ENCODE data around the gene DCXR. TPM values are rescaled to one million over a fixed set of nuclear protein-coding genes. Genes with fewer than 3 reads are reported as not detected.

The DCXR gene
- total and polyA plus RNA-seq, 2 of the 13 experiments (the other 11 are each of a cell fraction or from before 2014, with no cell fraction given) = 287 to 311 TPM

GRCh38 chr17:82037092-82037888, at the start of gene DCXR (continued):
- TF ChIP-seq RBM39 (IDR thresholded peaks at IDR 0.05; ENCODE audit: low read depth, low read length, poor library complexity, severe bottlenecking) (peak; percentile 72), ZNF275 (CRISPR knock-in tag; IDR thresholded peaks at IDR 0.05; ENCODE audit: borderline replicate concordance) (peak; percentile 28; the same call in 1 of the 2 replicates), TOPORS (CRISPR knock-in tag; IDR thresholded peaks at IDR 0.05) (no peak; the same call in 1 of the 2 replicates), HNRNPL (IDR thresholded peaks at IDR 0.05; ENCODE audit: low read depth, low read length) (no peak), STAG1 (CRISPR knock-in tag; IDR thresholded peaks at IDR 0.05) (peak; percentile 68), SOX13 (IDR thresholded peaks at IDR 0.05) (no peak; the same call in 1 of the 2 replicates), SOX13 (CRISPR knock-in tag; conservative IDR thresholded peaks at IDR 0.05 in 1 of 2, IDR thresholded peaks at IDR 0.05 in 1 of 2) (peak in 1 of 2 experiments; percentile 27; a peak in 1 of 4 replicates), NCOR1 (IDR thresholded peaks at IDR 0.05; ENCODE audit: borderline replicate concordance, low read length) (peak; percentile 50; the same call in 1 of the 2 replicates), NFATC3 (CRISPR knock-in tag; IDR thresholded peaks at IDR 0.05) (peak; percentile 77; the same call in 1 of the 2 replicates), ZNF724P (CRISPR knock-in tag; IDR thresholded peaks at IDR 0.05; ENCODE audit: borderline replicate concordance) (peak; percentile 90; the same call in 1 of the 2 replicates), MLX (CRISPR knock-in tag; IDR thresholded peaks at IDR 0.05) (peak; percentile 49), SALL2 (CRISPR knock-in tag; IDR thresholded peaks at IDR 0.05) (peak; percentile 97), PPARG (CRISPR knock-in tag; conservative IDR thresholded peaks at IDR 0.05) (peak; percentile 52; the same call in 1 of the 2 replicates), GATAD1 (CRISPR knock-in tag; IDR thresholded peaks at IDR 0.05) (peak; percentile 71; the same call in 1 of the 2 replicates), TBX2 (CRISPR knock-in tag; IDR thresholded peaks at IDR 0.05; ENCODE audit: borderline replicate concordance) (peak; percentile 70; the same call in 1 of the 2 replicates), TAF1 (CRISPR knock-in tag; IDR thresholded peaks at IDR 0.05) (peak; percentile 87), ZNF782 (CRISPR knock-in tag; IDR thresholded peaks at IDR 0.05; ENCODE audit: borderline replicate concordance) (peak; percentile 61; the same call in 1 of the 2 replicates), ZNF563 (CRISPR knock-in tag; IDR thresholded peaks at IDR 0.05) (peak; percentile 98), AKAP8 (CRISPR knock-in tag; IDR thresholded peaks at IDR 0.05) (peak; percentile 97), ZNF792 (CRISPR knock-in tag; IDR thresholded peaks at IDR 0.05) (peak; percentile 90; the same call in 1 of the 2 replicates), NFYB (CRISPR knock-in tag; IDR thresholded peaks at IDR 0.05) (peak; percentile 95), SMYD3 (CRISPR knock-in tag; IDR thresholded peaks at IDR 0.05) (0 out of 2 replicates have a peak, but pooled peaks have one; percentile 21), NR2F6 (IDR thresholded peaks at IDR 0.05) (no peak), NR2F6 (CRISPR knock-in tag; IDR thresholded peaks at IDR 0.05) (0 out of 2 replicates have a peak, but pooled peaks have one; percentile 7), PHF21A (CRISPR knock-in tag; IDR thresholded peaks at IDR 0.05) (peak; percentile 88), ZSCAN30 (CRISPR knock-in tag; IDR thresholded peaks at IDR 0.05) (0 out of 2 replicates have a peak, but pooled peaks have one; percentile 57), SOX5 (CRISPR knock-in tag; IDR thresholded peaks at IDR 0.05; ENCODE audit: borderline replicate concordance) (peak; percentile 63), ZSCAN25 (CRISPR knock-in tag; IDR thresholded peaks at IDR 0.05) (peak; percentile 79; the same call in 1 of the 2 replicates), ZKSCAN8 (CRISPR knock-in tag; IDR thresholded peaks at IDR 0.05; ENCODE audit: borderline replicate concordance) (peak; percentile 14; the same call in 1 of the 2 replicates), ETV6 (CRISPR knock-in tag; conservative IDR thresholded peaks at IDR 0.05) (peak; percentile 84; the same call in 1 of the 2 replicates), FOXC1 (CRISPR knock-in tag; IDR thresholded peaks at IDR 0.05; ENCODE audit: borderline replicate concordance) (peak; percentile 87)
